GM12892 (cell line): ENCODE measurements around the gene EMID1.

Experiments used
- POLR2A ChIP-seq: IDR thresholded peaks from 2 replicates; pipeline ENCODE4 v1.6.1; 2011; ENCODE audit warnings: low read depth, low read length, control low read depth
- TAF1 ChIP-seq: IDR thresholded peaks from 2 replicates; pipeline ENCODE4 v1.6.1; 2011; ENCODE audit warnings: low read depth, mild to moderate bottlenecking, control low read depth, low read length, borderline replicate concordance

DNA sequence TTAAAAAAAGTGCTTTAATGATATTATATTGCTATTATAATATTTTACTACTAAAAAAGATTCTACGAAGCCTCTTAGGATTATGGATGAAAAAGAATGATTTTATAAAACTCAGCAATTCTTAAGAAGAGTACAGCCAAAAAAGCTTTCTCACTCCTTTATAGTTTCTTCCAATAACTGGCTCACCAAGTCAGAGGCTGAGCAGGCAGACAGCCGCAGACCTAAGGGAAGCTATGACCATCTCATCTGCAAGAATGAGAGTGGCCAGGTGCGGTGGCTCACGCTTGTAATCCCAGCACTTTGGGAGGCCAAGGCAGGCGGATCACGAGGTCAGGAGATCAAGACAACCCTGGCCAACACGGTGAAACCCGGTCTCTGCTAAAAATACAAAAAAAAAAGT, 12.7 kb upstream of the EMID1 start:
- TF ChIP-seq POLR2A = no peak
- no peak for TF ChIP-seq TAF1
